Measurements from ENCODE around the gene RNF144A. TPM values are rescaled to one million over a fixed set of nuclear protein-coding genes. Genes with fewer than 3 reads are reported as not detected.

RNF144A gene
- total and polyA plus RNA-seq, 2 experiments from 2014 or later, result 5.4 to 10.1 TPM

GRCh38 chr2:7071916-7072556, 154.8 kb downstream of the RNF144A start:
- H3K9me2 ChIP-seq (replicated peaks; ENCODE audit: insufficient read depth), result no peaks in the 10 kb centered on the region
- H3K4me1 ChIP-seq (ENCODE audit: insufficient read depth), result no peaks in the 10 kb centered on the region
- no peaks in the 10 kb centered on the region for H4K20me1 ChIP-seq (ENCODE audit: insufficient read depth, poor library complexity, severe bottlenecking)
- no peak overlapping the region for H3K4me2 ChIP-seq
- H3K79me2 ChIP-seq, result no peaks in the 10 kb centered on the region
- H3K27ac ChIP-seq, result no peak overlapping the region
- TF ChIP-seq EZH2 (IDR thresholded peaks at IDR 0.05; ENCODE audit: borderline replicate concordance) (no peak), EZH2phosphoT487 (IDR thresholded peaks at IDR 0.05; ENCODE audit: low read depth, severe bottlenecking, unreplicated experiment) (no peak), CTCF (IDR thresholded peaks at IDR 0.05; ENCODE audit: poor library complexity) (no peak)
- no peaks in the 10 kb centered on the region for H3K36me3 ChIP-seq (replicated peaks; ENCODE audit: insufficient read depth, low read depth)
- 90% methylated on average over 3 of the region's 3 CpGs for WGBS (ENCODE audit: low lambda C conversion rate, missing lambda C conversion rate)
- no peak overlapping the region for H3K4me3 ChIP-seq
- H2AFZ ChIP-seq, result no peak overlapping the region
- H3K27me3 ChIP-seq, result no peaks in the 10 kb centered on the region
- H3K9me3 ChIP-seq (ENCODE audit: low read depth), result no peaks in the 10 kb centered on the region
- DNase-seq (ENCODE audit: low spot score), result no peak

- TF ChIP-seq EZH2 (IDR thresholded peaks at IDR 0.05; ENCODE audit: borderline replicate concordance) (no peak), EZH2phosphoT487 (IDR thresholded peaks at IDR 0.05; ENCODE audit: low read depth, severe bottlenecking, unreplicated experiment) (no peak), CTCF (IDR thresholded peaks at IDR 0.05; ENCODE audit: poor library complexity) (no peak)
- no peaks in the 10 kb centered on the region for H3K4me1 ChIP-seq (ENCODE audit: insufficient read depth)
- no peak for DNase-seq (ENCODE audit: low spot score)
- no peaks in the 10 kb centered on the region for H3K79me2 ChIP-seq
- H3K4me2 ChIP-seq, result no peak overlapping the region
- H3K27me3 ChIP-seq, result no peaks in the 10 kb centered on the region
- H3K36me3 ChIP-seq (replicated peaks; ENCODE audit: insufficient read depth, low read depth), result no peaks in the 10 kb centered on the region
- WGBS (ENCODE audit: low lambda C conversion rate, missing lambda C conversion rate), result 28% methylated on average over 3 of the region's 3 CpGs
- no peak overlapping the region for H3K27ac ChIP-seq
- no peaks in the 10 kb centered on the region for H3K9me3 ChIP-seq (ENCODE audit: low read depth)
- H2AFZ ChIP-seq, result no peak overlapping the region
- no peaks in the 10 kb centered on the region for H4K20me1 ChIP-seq (ENCODE audit: insufficient read depth, poor library complexity, severe bottlenecking)
- H3K9me2 ChIP-seq (replicated peaks; ENCODE audit: insufficient read depth), result no peaks in the 10 kb centered on the region
- H3K4me3 ChIP-seq, result no peak overlapping the region
Observed at GRCh38 chr2:7073901-7074300, 156.7 kb downstream of the RNF144A start.

- Histone ChIP-seq H3K4me3 (no peak overlapping the region), H3K79me2 (no peaks in the 10 kb centered on the region), H3K4me2 (no peak overlapping the region), H3K27me3 (no peaks in the 10 kb centered on the region), H3K36me3 (replicated peaks; ENCODE audit: insufficient read depth, low read depth) (no peaks in the 10 kb centered on the region), H3K9me2 (replicated peaks; ENCODE audit: insufficient read depth) (no peaks in the 10 kb centered on the region), H4K20me1 (ENCODE audit: insufficient read depth, poor library complexity, severe bottlenecking) (no peaks in the 10 kb centered on the region), H3K27ac (no peak overlapping the region), H3K9me3 (ENCODE audit: low read depth) (no peaks in the 10 kb centered on the region), H2AFZ (no peak overlapping the region), H3K4me1 (ENCODE audit: insufficient read depth) (no peaks in the 10 kb centered on the region)
- no peak for DNase-seq (ENCODE audit: low spot score)
- 97% methylated on average over 1 of the region's 1 CpG for WGBS (ENCODE audit: low lambda C conversion rate, missing lambda C conversion rate)
- no peak for TF ChIP-seq EZH2phosphoT487 (IDR thresholded peaks at IDR 0.05; ENCODE audit: low read depth, severe bottlenecking, unreplicated experiment)
- no peak for TF ChIP-seq EZH2 (IDR thresholded peaks at IDR 0.05; ENCODE audit: borderline replicate concordance)
- no peak for TF ChIP-seq CTCF (IDR thresholded peaks at IDR 0.05; ENCODE audit: poor library complexity)
Observed at GRCh38 chr2:7075834-7076233, 158.6 kb downstream of the RNF144A start.
